ENCODE results near the gene BAAT.
"Not testable (repeated sequence)": the region's sequence is repeated elsewhere in the genome, so short reads cannot be mapped to it uniquely, and the experiment has no call there.

BAAT gene

GRCh38 chr9:101359679-101360078 lies 25.1 kb downstream of the BAAT start:
- no peak for DNase-seq

DNA sequence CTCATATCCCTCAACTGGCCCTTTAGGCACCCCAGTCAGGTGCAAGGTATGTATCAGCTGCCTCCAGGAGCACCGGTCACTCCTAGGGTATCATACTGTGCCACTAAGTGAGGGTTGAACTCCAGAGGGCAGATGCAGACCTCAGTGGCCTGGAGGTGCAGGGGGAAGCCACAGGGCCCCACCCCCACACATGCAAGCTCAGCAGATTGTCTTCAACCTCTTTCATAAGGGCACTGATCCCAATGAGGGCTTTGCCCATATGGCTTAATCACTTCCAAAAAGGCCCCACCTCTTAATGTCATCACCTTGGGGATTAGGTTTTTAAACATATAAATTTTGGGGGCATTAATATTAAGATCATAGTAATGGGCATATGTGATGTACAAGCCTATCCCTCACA lies 28.2 kb downstream of the BAAT start:
- DNase-seq = no peak

- no peak for DNase-seq
These were observed 29.8 kb downstream of the BAAT start for GRCh38 chr9:101354765-101355708.

- no peak for DNase-seq
These were observed 30.6 kb downstream of the BAAT start for GRCh38 chr9:101354143-101354764.

GRCh38 chr9:101353683-101354082 lies 31.1 kb downstream of the BAAT start:
- DNase-seq = no peak

DNA sequence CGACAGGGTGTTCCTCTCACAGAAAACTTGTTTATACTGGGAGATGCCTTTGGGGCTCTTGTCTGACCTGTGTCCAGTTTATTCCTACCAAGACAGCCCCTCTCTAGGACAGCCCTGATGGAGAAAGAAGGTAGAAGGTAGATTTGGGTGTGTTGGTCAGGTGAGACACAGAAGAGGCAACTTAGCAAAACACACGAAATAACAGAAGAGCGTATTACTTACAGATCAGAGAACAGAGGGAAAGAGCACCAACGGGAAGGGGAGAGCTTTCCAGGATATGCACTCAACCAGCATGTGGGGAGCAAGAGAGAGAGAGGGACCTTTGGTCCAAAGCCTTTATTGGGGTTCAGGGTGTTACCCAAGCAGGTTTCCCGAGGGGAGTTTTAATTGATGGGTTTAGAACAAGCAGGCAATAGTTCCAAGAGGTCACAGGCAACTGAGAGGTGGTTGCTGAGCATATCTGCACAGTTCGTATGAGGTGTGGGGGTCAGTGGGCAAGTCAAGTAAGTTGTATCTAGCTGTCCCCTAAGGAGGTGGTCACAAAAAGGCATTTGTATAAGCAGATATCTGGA lies 31.8 kb downstream of the BAAT start:
- DNase-seq = no peak

DNA sequence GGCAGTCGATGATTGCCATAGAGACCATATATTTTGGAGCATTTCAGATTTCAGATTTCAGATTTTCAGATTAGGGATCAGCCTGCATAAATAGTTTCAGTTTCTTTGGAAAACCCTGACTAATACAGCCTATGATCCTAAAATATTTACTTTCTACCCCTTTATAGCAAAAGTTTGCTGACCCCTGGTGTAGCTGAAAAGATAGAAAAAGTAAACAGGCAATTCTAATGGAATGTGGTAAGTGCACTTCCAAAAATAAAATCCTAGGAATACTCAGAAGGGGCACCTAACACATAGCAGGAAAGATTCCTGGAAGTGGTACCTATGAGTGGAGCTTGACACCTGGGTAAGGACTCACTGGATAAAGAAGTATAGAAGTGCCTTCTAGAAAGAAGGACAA lies 34.5 kb downstream of the BAAT start:
- DNase-seq = no peak

DNA sequence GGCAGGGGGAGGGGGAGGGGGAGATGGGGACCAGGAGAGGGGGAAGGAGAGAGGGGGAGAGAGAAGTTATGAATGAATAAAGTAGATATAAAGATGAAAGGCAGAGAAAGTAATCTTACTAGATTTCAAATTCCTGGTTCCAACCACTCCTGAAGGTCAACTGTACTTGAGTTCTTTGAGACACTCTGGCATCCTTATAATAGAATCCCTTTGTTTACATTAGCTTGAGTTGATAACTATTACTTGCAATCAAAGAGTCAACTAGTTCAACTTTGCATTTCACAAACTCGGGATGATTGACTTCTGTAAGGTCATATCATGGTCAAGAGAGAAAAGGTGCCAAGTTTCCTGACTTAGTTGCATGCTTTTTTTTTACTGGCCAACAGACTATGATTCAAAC lies 42.2 kb downstream of the BAAT start:
- no peak for DNase-seq

GRCh38 chr9:101341958-101342357 lies 42.8 kb downstream of the BAAT start:
- no peak for DNase-seq

GRCh38 chr9:101337237-101337636 lies 47.6 kb downstream of the BAAT start:
- DNase-seq = no peak

- no peak for DNase-seq
These were observed 48.7 kb downstream of the BAAT start for GRCh38 chr9:101336091-101336490.

DNA sequence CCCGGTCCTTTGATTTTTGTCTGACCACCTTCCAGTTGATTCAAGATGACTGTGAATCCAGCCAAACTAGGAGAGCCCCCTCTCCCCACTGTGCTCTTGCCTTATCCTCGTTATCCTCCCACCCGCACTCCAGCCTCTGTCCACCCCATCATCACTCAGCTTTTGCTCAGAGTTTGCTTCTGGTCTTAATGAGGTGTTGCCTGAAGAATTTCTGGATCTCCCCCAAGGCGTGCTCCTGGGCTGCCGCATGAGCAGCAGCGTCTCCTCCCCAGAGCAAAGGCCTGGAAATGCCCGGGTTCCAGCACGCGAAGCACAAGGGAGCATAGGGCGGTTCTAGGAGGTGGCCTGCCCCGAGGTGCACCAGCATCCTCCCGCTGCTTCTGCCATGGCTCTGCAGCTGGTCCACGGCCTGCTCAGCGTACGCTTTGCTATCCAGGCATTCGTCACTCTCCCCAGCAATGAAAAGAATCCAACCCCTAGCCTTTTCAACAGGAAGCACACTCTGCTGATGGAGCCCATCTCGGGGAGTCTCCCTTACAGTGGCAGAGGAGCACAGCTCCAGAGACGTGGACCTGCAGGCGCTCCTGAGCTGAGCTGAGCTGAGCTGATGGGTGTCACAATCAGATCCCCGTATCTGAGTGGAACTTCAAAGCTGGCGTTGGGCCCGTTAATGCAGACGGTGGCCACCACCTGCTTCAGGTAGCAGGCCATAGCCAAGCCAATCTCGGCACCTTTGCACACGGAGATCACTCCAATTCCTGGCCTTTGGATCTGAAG lies 50.7 kb downstream of the BAAT start:
- DNase-seq = no peak

DNA sequence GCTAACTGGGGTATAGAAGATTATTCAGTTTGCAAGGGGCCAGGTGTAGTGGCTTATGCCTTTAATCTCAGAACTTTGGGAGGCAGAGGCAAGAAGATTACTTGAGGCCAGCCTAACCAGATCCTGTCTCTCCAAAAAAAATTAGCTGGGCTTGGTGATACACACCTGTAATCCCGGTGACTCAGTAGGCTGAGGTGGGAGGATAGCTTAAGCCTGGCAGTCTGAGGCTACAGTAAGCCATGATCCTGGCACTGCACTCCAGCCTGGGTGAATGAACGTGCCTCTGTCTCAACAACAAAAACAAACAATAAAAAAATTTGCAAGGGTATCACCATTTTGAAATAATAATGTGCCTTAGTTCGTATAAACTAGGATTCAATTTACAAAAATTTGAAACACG lies 51.3 kb downstream of the BAAT start:
- DNase-seq = no peak

GRCh38 chr9:101332362-101332761 lies 52.4 kb downstream of the BAAT start:
- no peak for DNase-seq

GRCh38 chr9:101327422-101327909 lies 57.3 kb downstream of the BAAT start:
- DNase-seq = not testable (repeated sequence)

GRCh38 chr9:101326501-101326900 lies 58.3 kb downstream of the BAAT start:
- no peak for DNase-seq

- DNase-seq = no peak
These were observed 58.8 kb downstream of the BAAT start for GRCh38 chr9:101326035-101326434.

GRCh38 chr9:101325053-101325452 lies 59.8 kb downstream of the BAAT start:
- no peak for DNase-seq

GRCh38 chr9:101324245-101324804 lies 60.5 kb downstream of the BAAT start:
- no peak for DNase-seq

DNA sequence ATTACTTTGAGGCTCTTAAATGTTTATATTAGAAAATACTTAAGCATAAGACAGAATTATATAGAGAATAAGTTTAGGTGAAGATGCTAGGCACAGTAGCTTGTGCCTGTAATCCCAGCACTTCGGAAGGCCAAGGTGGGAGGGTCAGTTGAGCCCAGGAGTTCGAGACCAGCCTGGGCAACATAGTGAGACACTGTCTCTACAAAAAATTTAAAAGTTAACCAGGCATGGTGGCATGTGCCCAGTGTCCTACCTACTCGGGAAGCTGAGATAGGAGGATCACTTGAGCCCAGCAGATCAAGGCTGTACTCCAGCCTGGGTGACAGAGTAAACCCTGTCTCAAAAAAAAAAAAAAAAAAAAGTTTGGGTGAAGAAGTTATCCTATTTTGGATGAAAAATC lies 61.7 kb downstream of the BAAT start:
- no peak for DNase-seq

- no peak for DNase-seq
These were observed 67.1 kb downstream of the BAAT start for GRCh38 chr9:101317735-101318134.

- DNase-seq = no peak
These were observed 69.7 kb downstream of the BAAT start for GRCh38 chr9:101315112-101315450.

DNA sequence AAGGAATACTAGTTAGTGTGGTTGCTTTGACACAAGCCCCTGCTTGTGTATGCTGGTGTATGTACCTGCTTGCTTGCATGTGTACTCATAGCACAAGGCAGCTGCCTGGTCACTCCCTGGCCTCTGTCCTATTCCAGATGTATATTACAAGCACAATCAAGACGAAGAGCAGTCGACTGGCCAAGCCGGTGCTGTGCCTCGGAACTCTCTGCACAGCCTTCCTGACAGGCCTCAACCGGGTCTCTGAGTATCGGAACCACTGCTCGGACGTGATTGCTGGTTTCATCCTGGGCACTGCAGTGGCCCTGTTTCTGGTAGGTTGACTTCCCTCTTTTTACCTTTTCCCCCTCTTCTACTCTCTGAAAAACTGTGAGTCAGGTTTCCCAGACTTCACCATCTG lies 72.1 kb downstream of the BAAT start:
- no peak for DNase-seq

All from amniotic stem cell (primary cell).